ENCODE measurements around the gene COPB2. TPM values are rescaled to one million over a fixed set of nuclear protein-coding genes. Genes with fewer than 3 reads are reported as not detected.

The COPB2 gene
- polyA plus RNA-seq, 3 donors = 143 to 157 (median 151) TPM

GRCh38 chr3:139319428-139320402 is 69.7 kb downstream of the COPB2 start:
- DNase-seq (ENCODE audit: extremely low read depth in 1 of 11, low read depth in 9 of 11, low spot score in 4 of 11) = peak in 1 of 11 donors; percentile 19

GRCh38 chr3:139318826-139319225 is 70.6 kb downstream of the COPB2 start:
- no peak for DNase-seq (ENCODE audit: extremely low read depth in 1 of 11, low read depth in 9 of 11, low spot score in 4 of 11)

- DNase-seq (ENCODE audit: extremely low read depth in 1 of 11, low read depth in 9 of 11, low spot score in 4 of 11) = peak in 5 of 11 donors; percentile 8 to 24 (median 14)
Measured at GRCh38 chr3:139318431-139318816, 71.0 kb downstream of the COPB2 start.

GRCh38 chr3:139317660-139318430 is 71.6 kb downstream of the COPB2 start:
- DNase-seq (ENCODE audit: extremely low read depth in 1 of 11, low read depth in 9 of 11, low spot score in 4 of 11) = no peak

- no peak for DNase-seq (ENCODE audit: extremely low read depth in 1 of 11, low read depth in 9 of 11, low spot score in 4 of 11)
Measured at GRCh38 chr3:139317215-139317614, 72.2 kb downstream of the COPB2 start.

GRCh38 chr3:139313921-139314320 is 75.5 kb downstream of the COPB2 start:
- DNase-seq (ENCODE audit: extremely low read depth in 1 of 11, low read depth in 9 of 11, low spot score in 4 of 11) = no peak

GRCh38 chr3:139312959-139313358 is 76.5 kb downstream of the COPB2 start:
- DNase-seq (ENCODE audit: extremely low read depth in 1 of 11, low read depth in 9 of 11, low spot score in 4 of 11) = no peak

- no peak for DNase-seq (ENCODE audit: extremely low read depth in 1 of 11, low read depth in 9 of 11, low spot score in 4 of 11)
Measured at GRCh38 chr3:139312416-139312815, 77.0 kb downstream of the COPB2 start.

- DNase-seq (ENCODE audit: extremely low read depth in 1 of 11, low read depth in 9 of 11, low spot score in 4 of 11) = no peak
Measured at GRCh38 chr3:139311557-139311956, 77.9 kb downstream of the COPB2 start.

GRCh38 chr3:139310474-139310933 is 78.9 kb downstream of the COPB2 start:
- no peak for DNase-seq (ENCODE audit: extremely low read depth in 1 of 11, low read depth in 9 of 11, low spot score in 4 of 11)

- DNase-seq (ENCODE audit: extremely low read depth in 1 of 11, low read depth in 9 of 11, low spot score in 4 of 11) = no peak
Measured at GRCh38 chr3:139309880-139310279, 79.6 kb downstream of the COPB2 start.

- DNase-seq (ENCODE audit: extremely low read depth in 1 of 11, low read depth in 9 of 11, low spot score in 4 of 11) = no peak
Measured at GRCh38 chr3:139309061-139309591, 80.3 kb downstream of the COPB2 start.

GRCh38 chr3:139308560-139308959 is 80.9 kb downstream of the COPB2 start:
- DNase-seq (ENCODE audit: extremely low read depth in 1 of 11, low read depth in 9 of 11, low spot score in 4 of 11) = no peak

- no peak for DNase-seq (ENCODE audit: extremely low read depth in 1 of 11, low read depth in 9 of 11, low spot score in 4 of 11)
Measured at GRCh38 chr3:139307601-139308555, 81.6 kb downstream of the COPB2 start.

Other genes with a start within 250 kb of the COPB2 start
- 10 to 100 TPM; 58.6 to 62.7 (median 59.4) TPM for gene MRPS22, start 45.6 kb downstream of the COPB2 start, polyA plus RNA-seq (ENCODE audit: insufficient read length in 3 of 3)
- gene RBP2, start 86.9 kb upstream of the COPB2 start, polyA plus RNA-seq (ENCODE audit: insufficient read length in 3 of 3) = 1 to 10 TPM in 1 of 3 donors, under 1 TPM in 2; 0.30 to 1.8 (median 0.47) TPM
- 100 to 1,000 TPM; 232 to 363 (median 297) TPM for gene RBP1, start 150.1 kb upstream of the COPB2 start, polyA plus RNA-seq (ENCODE audit: insufficient read length in 3 of 3)